ENCODE measurements around the gene FGF3. TPM values are rescaled to one million over a fixed set of nuclear protein-coding genes. Genes with fewer than 3 reads are reported as not detected.

Gene FGF3
- polyA plus RNA-seq, 1 donor from 2014 or later, result 3.7 TPM

- Histone ChIP-seq H3K27me3 (ENCODE audit: insufficient read depth, low read depth, low read length) (no peaks in the 10 kb centered on the region), H3F3A (ENCODE audit: insufficient read depth, low read length, poor library complexity, severe bottlenecking) (no peaks in the 10 kb centered on the region), H3K9me3 (ENCODE audit: low read length) (no peaks in the 10 kb centered on the region), H3K4me2 (ENCODE audit: low read length) (no peak overlapping the region), H3K79me2 (replicated peaks; ENCODE audit: insufficient read depth, low read length) (no peaks in the 10 kb centered on the region), H2AFZ (ENCODE audit: low read depth, low read length) (no peak overlapping the region), H3K27ac (ENCODE audit: low read length) (no peak overlapping the region), H4K20me1 (ENCODE audit: insufficient read depth) (no peaks in the 10 kb centered on the region), H3K9me2 (ENCODE audit: insufficient read depth, low read length) (no peaks in the 10 kb centered on the region), H3K9ac (ENCODE audit: low read length) (no peak overlapping the region), H3K36me3 (ENCODE audit: insufficient read depth, low read length) (no peaks in the 10 kb centered on the region), H3K4me3 (ENCODE audit: low read length) (no peak overlapping the region)
- TF ChIP-seq POLR2AphosphoS5 (IDR thresholded peaks at IDR 0.05), result no peak
- TF ChIP-seq TAF1 (IDR thresholded peaks at IDR 0.05; ENCODE audit: low read depth), result no peak
- TF ChIP-seq, protein P1, sequence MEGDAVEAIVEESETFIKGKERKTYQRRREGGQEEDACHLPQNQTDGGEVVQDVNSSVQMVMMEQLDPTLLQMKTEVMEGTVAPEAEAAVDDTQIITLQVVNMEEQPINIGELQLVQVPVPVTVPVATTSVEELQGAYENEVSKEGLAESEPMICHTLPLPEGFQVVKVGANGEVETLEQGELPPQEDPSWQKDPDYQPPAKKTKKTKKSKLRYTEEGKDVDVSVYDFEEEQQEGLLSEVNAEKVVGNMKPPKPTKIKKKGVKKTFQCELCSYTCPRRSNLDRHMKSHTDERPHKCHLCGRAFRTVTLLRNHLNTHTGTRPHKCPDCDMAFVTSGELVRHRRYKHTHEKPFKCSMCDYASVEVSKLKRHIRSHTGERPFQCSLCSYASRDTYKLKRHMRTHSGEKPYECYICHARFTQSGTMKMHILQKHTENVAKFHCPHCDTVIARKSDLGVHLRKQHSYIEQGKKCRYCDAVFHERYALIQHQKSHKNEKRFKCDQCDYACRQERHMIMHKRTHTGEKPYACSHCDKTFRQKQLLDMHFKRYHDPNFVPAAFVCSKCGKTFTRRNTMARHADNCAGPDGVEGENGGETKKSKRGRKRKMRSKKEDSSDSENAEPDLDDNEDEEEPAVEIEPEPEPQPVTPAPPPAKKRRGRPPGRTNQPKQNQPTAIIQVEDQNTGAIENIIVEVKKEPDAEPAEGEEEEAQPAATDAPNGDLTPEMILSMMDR (IDR thresholded peaks at IDR 0.05; ENCODE audit: poor library complexity, severe bottlenecking), result no peak
These were observed 35.5 kb upstream of the FGF3 start for GRCh38 chr11:69854713-69855112.

- H3K9ac ChIP-seq (ENCODE audit: low read length), result no peak overlapping the region
- no peaks in the 10 kb centered on the region for H3F3A ChIP-seq (ENCODE audit: insufficient read depth, low read length, poor library complexity, severe bottlenecking)
- no peaks in the 10 kb centered on the region for H3K36me3 ChIP-seq (ENCODE audit: insufficient read depth, low read length)
- no peak for TF ChIP-seq POLR2AphosphoS5 (IDR thresholded peaks at IDR 0.05)
- no peak for TF ChIP-seq SMC3 (conservative IDR thresholded peaks at IDR 0.05; ENCODE audit: poor library complexity)
- no peak for TF ChIP-seq REST (IDR thresholded peaks at IDR 0.05; ENCODE audit: borderline replicate concordance)
- no peak for TF ChIP-seq TAF1 (IDR thresholded peaks at IDR 0.05; ENCODE audit: low read depth)
- no peak for TF ChIP-seq EP300 (conservative IDR thresholded peaks at IDR 0.05; ENCODE audit: poor library complexity, severe bottlenecking)
- no peak for TF ChIP-seq MXI1 (conservative IDR thresholded peaks at IDR 0.05; ENCODE audit: poor library complexity, severe bottlenecking)
- TF ChIP-seq, protein P1 (IDR thresholded peaks at IDR 0.05; ENCODE audit: poor library complexity, severe bottlenecking), result no peak
- no peak for TF ChIP-seq RAD21 (conservative IDR thresholded peaks at IDR 0.05)
- no peak for TF ChIP-seq EZH2 (IDR thresholded peaks at IDR 0.05; ENCODE audit: borderline replicate concordance, insufficient read depth, low read length, poor library complexity, severe bottlenecking)
- no peaks in the 10 kb centered on the region for H4K20me1 ChIP-seq (ENCODE audit: insufficient read depth)
- H3K79me2 ChIP-seq (replicated peaks; ENCODE audit: insufficient read depth, low read length), result no peaks in the 10 kb centered on the region
- H3K9me3 ChIP-seq (ENCODE audit: low read length), result no peaks in the 10 kb centered on the region
- H2AFZ ChIP-seq (ENCODE audit: low read depth, low read length), result no peak overlapping the region
- H3K9me2 ChIP-seq (ENCODE audit: insufficient read depth, low read length), result no peaks in the 10 kb centered on the region
- H3K4me2 ChIP-seq (ENCODE audit: low read length), result no peak overlapping the region
- H3K4me3 ChIP-seq (ENCODE audit: low read length), result no peak overlapping the region
- no peaks in the 10 kb centered on the region for H3K27me3 ChIP-seq (ENCODE audit: insufficient read depth, low read depth, low read length)
- H3K27ac ChIP-seq (ENCODE audit: low read length), result no peak overlapping the region
These were observed 32.8 kb upstream of the FGF3 start for GRCh38 chr11:69852056-69852455.

Measured in neural cell (in vitro differentiated cells).